PFSK-1 (cell line): ENCODE results near the gene NUP214.

Experiments used
- POLR2AphosphoS5 ChIP-seq: IDR thresholded peaks from 2 replicates; pipeline ENCODE4 v1.6.1; 2012; ENCODE audit warnings: low read depth, mild to moderate bottlenecking, control low read depth, low read length, moderate library complexity
- REST ChIP-seq, 2 experiments: IDR thresholded peaks; 2 replicates each; pipeline versions ENCODE4 v1.6.1 to v1.8.0; 2011 to 2012; ENCODE audit warnings: low read depth in 2 of 2, low read length in 2 of 2, control low read depth in 1 of 2, inconsistent platforms in 1 of 2, mild to moderate bottlenecking in 1 of 2, moderate library complexity in 1 of 2; ENCODE audit not compliant: insufficient read depth in 1 of 2

GRCh38 chr9:131080589-131080988 lies 44.8 kb upstream of the NUP214 start:
- TF ChIP-seq REST (IDR thresholded peaks at IDR 0.05; ENCODE audit: insufficient read depth in 1 of 2, low read depth in 2 of 2, low read length in 2 of 2) (no peak), POLR2AphosphoS5 (no peak)
